HEK293T (cell line): Measurements from ENCODE around the gene MRPL45.

Experiments
- CTCF ChIA-PET: fragments of 350-600 bp; formaldehyde crosslinking; extraction: SDS; loops from one replicate; lab custom pipeline; 2021; ENCODE audit warnings: antibody characterized with exemption, inconsistent platforms; lab: Yijun Ruan, JAX
- POLR2A ChIA-PET: fragments of 350-600 bp; formaldehyde crosslinking; extraction: SDS; loops from one replicate; lab custom pipeline; 2020; ENCODE audit warnings: antibody characterized with exemption, inconsistent platforms; lab: Yijun Ruan, JAX
- DNase-seq: peaks from one replicate; pipeline ENCODE4 v3.0.0; 2012; ENCODE audit warnings: mixed read lengths; ENCODE audit errors: extremely low spot score
- ARNT ChIP-seq: fragments of 450-650 bp; IDR thresholded peaks from 2 replicates; pipeline ENCODE4 v1.6.1; 2017; ENCODE audit warnings: mild to moderate bottlenecking
- BHLHE40 ChIP-seq: fragments of 450-650 bp; IDR thresholded peaks from 2 replicates; pipeline ENCODE4 v1.6.1; 2016; ENCODE audit warnings: mild to moderate bottlenecking, moderate library complexity, borderline replicate concordance
- CTBP1 ChIP-seq: fragments of 450-650 bp; IDR thresholded peaks from 2 replicates; pipeline ENCODE4 v1.6.1; 2016; ENCODE audit warnings: borderline replicate concordance
- ELF4 ChIP-seq: fragments of 450-650 bp; IDR thresholded peaks from 2 replicates; pipeline ENCODE4 v1.6.1; 2017; ENCODE audit warnings: antibody characterized with exemption
- FOXA1 ChIP-seq: fragments of 450-650 bp; IDR thresholded peaks from 2 replicates; pipeline ENCODE4 v1.6.1; 2016; ENCODE audit warnings: mild to moderate bottlenecking
- FOXK2 ChIP-seq: fragments of 450-650 bp; IDR thresholded peaks from 2 replicates; pipeline ENCODE4 v1.6.1; 2016; ENCODE audit warnings: mild to moderate bottlenecking
- FOXM1 ChIP-seq: fragments of 450-650 bp; IDR thresholded peaks from 2 replicates; pipeline ENCODE4 v1.6.1; 2017; ENCODE audit warnings: mild to moderate bottlenecking, borderline replicate concordance
- HDGF ChIP-seq: fragments of 450-650 bp; IDR thresholded peaks from 2 replicates; pipeline ENCODE4 v1.6.1; 2017; ENCODE audit warnings: antibody characterized with exemption, borderline replicate concordance
- L3MBTL2 ChIP-seq: fragments of 450-650 bp; conservative IDR thresholded peaks from 2 replicates; pipeline ENCODE4 v1.6.1; 2016; ENCODE audit warnings: mild to moderate bottlenecking
- LEF1 ChIP-seq: fragments of 450-650 bp; IDR thresholded peaks from 2 replicates; pipeline ENCODE4 v1.6.1; 2017; ENCODE audit warnings: mild to moderate bottlenecking, borderline replicate concordance
- NFRKB ChIP-seq: fragments of 450-650 bp; IDR thresholded peaks from 2 replicates; pipeline ENCODE4 v1.6.1; 2016; ENCODE audit warnings: mild to moderate bottlenecking, moderate library complexity
- SP1 ChIP-seq: fragments of 450-650 bp; IDR thresholded peaks from 2 replicates; pipeline ENCODE4 v1.6.1; 2017
- SUZ12 ChIP-seq: fragments of 450-650 bp; IDR thresholded peaks from 2 replicates; pipeline ENCODE4 v1.6.1; 2016; ENCODE audit warnings: mild to moderate bottlenecking
- TARDBP ChIP-seq: fragments of 450-650 bp; IDR thresholded peaks from 2 replicates; pipeline ENCODE4 v1.6.1; 2016
- ZNF384 ChIP-seq: fragments of 450-650 bp; IDR thresholded peaks from 2 replicates; pipeline ENCODE4 v1.6.1; 2016
- TF ChIP-seq, protein P1 (sequence below): fragments of 450-650 bp; IDR thresholded peaks from 2 replicates; pipeline ENCODE4 v1.6.1; 2016

The MRPL45 gene

DNA sequence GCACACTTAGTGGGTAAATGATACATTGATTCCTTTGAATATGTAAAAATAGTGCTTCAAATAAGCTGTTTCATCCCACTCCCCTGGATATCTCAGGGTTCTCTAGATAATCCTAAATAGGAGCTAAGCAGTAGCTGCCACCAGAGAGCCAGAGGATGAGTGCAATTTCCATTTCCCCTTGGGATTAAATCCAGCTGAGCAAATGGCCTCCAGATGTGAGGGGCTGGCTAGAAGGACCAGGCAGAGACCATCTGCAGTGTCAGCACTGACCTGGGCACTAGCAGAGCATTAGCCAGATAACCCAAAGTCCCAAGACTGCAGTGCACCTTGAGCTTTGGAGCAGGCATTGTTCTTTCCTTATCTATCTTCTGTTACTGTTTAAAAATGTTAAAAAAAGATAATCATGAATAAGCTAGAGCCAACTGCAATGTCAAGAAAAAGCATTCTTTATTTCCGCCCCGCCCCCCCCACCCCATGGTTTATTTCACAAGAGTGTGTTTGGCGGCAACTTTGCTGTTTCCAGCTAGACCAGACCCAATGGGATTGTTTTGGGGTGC lies 27.3 kb downstream of the MRPL45 start:
- ChIA-PET POLR2A (interaction anchor here (1.1 to 2.5 kb wide), 3 partner anchors 17 to 90 kb away, joined by 3 to 6 read pairs (median 6); partner anchors contain the start of gene SOCS7), CTCF (interaction anchor here (2.4 to 2.9 kb wide), 2 partner anchors 10 to 25 kb away, joined by 11 to 20 read pairs; no protein-coding TSS in a partner anchor)
- TF ChIP-seq L3MBTL2 (no peak), FOXM1 (no peak), SP1 (no peak), SUZ12 (no peak), NFRKB (no peak), ZNF384 (no peak), BHLHE40 (no peak), LEF1 (no peak), CTBP1 (no peak), ELF4 (no peak), HDGF (no peak), TARDBP (no peak)
- TF ChIP-seq, protein P1, sequence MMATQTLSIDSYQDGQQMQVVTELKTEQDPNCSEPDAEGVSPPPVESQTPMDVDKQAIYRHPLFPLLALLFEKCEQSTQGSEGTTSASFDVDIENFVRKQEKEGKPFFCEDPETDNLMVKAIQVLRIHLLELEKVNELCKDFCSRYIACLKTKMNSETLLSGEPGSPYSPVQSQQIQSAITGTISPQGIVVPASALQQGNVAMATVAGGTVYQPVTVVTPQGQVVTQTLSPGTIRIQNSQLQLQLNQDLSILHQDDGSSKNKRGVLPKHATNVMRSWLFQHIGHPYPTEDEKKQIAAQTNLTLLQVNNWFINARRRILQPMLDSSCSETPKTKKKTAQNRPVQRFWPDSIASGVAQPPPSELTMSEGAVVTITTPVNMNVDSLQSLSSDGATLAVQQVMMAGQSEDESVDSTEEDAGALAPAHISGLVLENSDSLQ: no peak
- DNase-seq: no peak

- TF ChIP-seq ZNF384: no peak
- no peak for TF ChIP-seq L3MBTL2
- no peak for TF ChIP-seq ELF4
- TF ChIP-seq TARDBP: no peak
- no peak for TF ChIP-seq SP1
- TF ChIP-seq LEF1: no peak
- no peak for TF ChIP-seq ARNT
- no peak for TF ChIP-seq FOXM1
- no peak for TF ChIP-seq SUZ12
- DNase-seq: no peak
- ChIA-PET CTCF (interaction anchor here (2.4 kb wide), 1 partner anchor 9 kb away, joined by 20 read pairs; no protein-coding TSS in a partner anchor), POLR2A (interaction anchor here (1.1 to 2.5 kb wide), 3 partner anchors 17 to 89 kb away, joined by 3 to 6 read pairs (median 6); partner anchors contain the start of gene SOCS7)
These were observed 27.8 kb downstream of the MRPL45 start for GRCh38 chr17:38324772-38325171.

DNA sequence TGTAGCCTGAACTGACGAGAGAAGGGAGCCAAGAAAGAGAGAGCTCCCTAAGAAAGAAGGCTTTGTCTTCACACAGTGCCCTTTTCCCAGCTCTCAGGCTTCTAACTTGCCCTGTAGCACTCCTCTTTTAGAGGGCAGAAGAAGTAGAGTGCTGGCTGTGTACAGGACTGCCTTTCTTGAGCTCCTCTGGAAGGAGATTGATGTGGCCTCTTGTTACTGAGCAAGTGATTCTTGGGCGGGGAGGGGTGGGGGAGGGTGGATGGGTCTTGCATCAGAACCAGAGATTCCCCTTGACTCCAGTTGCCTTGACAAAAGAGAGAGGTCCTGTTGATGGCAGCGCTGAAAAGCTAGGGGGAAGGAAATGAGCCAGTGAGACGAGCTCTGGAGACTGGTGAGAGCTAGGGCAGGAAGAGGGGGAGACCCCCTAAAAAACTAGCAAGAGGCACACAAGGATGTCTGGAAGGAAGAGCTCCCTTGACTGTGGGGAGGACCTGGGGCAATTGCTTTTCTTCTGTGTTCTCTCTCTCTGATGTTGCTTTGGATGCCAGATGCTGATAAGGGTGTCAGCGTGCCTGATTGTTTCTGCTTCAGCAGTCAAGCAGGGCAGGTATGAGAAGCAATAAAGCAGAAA lies 28.4 kb downstream of the MRPL45 start:
- no peak for DNase-seq
- TF ChIP-seq FOXM1: no peak
- no peak for TF ChIP-seq L3MBTL2
- no peak for TF ChIP-seq ZNF384
- no peak for TF ChIP-seq FOXK2
- no peak for TF ChIP-seq NFRKB
- no peak for TF ChIP-seq TARDBP
- no peak for TF ChIP-seq SP1
- no peak for TF ChIP-seq ARNT
- TF ChIP-seq HDGF: no peak
- no peak for TF ChIP-seq FOXA1
- TF ChIP-seq, protein P1: no peak
- no peak for TF ChIP-seq BHLHE40
- TF ChIP-seq ELF4: no peak
- no peak for TF ChIP-seq LEF1
- TF ChIP-seq SUZ12: no peak
- TF ChIP-seq CTBP1: no peak
- CTCF ChIA-PET: interaction anchor here (0.6 to 2.4 kb wide), 4 partner anchors 9 to 156 kb away, joined by 3 to 20 read pairs (median 6); no protein-coding TSS in a partner anchor
- POLR2A ChIA-PET: interaction anchor here (1.1 to 2.5 kb wide), 3 partner anchors 16 to 89 kb away, joined by 3 to 6 read pairs (median 6); partner anchors contain the start of gene SOCS7

- ChIA-PET POLR2A (interaction anchor here (1.0 to 2.2 kb wide), 3 partner anchors 9 to 87 kb away, joined by 3 to 8 read pairs (median 4); partner anchors contain the start of gene SOCS7), CTCF (interaction anchor here (0.8 to 1.8 kb wide), 5 partner anchors 22 to 954 kb away, joined by 3 to 8 read pairs (median 4); no protein-coding TSS in a partner anchor)
- no peak for DNase-seq
- TF ChIP-seq FOXK2: no peak
- TF ChIP-seq ZNF384: no peak
- TF ChIP-seq ARNT: no peak
- no peak for TF ChIP-seq SUZ12
- no peak for TF ChIP-seq NFRKB
- TF ChIP-seq CTBP1: no peak
- TF ChIP-seq ELF4: no peak
- no peak for TF ChIP-seq SP1
These were observed 30.2 kb downstream of the MRPL45 start for GRCh38 chr17:38326996-38327792.

- CTCF ChIA-PET: interaction anchor here (1.1 to 1.6 kb wide), 3 partner anchors 21 to 87 kb away, joined by 3 to 8 read pairs (median 4); partner anchors contain the start of gene SOCS7
- POLR2A ChIA-PET: interaction anchor here (1.7 to 2.2 kb wide), 2 partner anchors 24 to 86 kb away, joined by 4 to 8 read pairs; partner anchors contain the start of gene SOCS7
- TF ChIP-seq NFRKB (no peak), CTBP1 (no peak), FOXM1 (no peak), ZNF384 (no peak), HDGF (no peak), L3MBTL2 (no peak), TARDBP (no peak), SUZ12 (no peak), FOXK2 (no peak), LEF1 (no peak), SP1 (no peak), FOXA1 (no peak), ELF4 (no peak)
- TF ChIP-seq, protein P1: no peak
- DNase-seq: no peak
These were observed 31.0 kb downstream of the MRPL45 start for GRCh38 chr17:38327936-38328335.
